HepG2 (cell line): ENCODE data around the gene KSR1. TPM values are rescaled to one million over a fixed set of nuclear protein-coding genes. Genes with fewer than 3 reads are reported as not detected.

Experiments
- GFI1 ChIP-seq: sonication (generic); formaldehyde crosslinking; IDR thresholded peaks from 2 replicates; pipeline ENCODE4 v1.5.0; 2020; ENCODE audit warnings: missing genetic modification reagents, mild to moderate bottlenecking, borderline replicate concordance
- POLR2AphosphoS5 ChIP-seq: IDR thresholded peaks from 2 replicates; pipeline ENCODE4 v1.6.1; 2012; ENCODE audit warnings: low read depth, low read length
- PRMT3 ChIP-seq: sonication (generic); formaldehyde crosslinking; IDR thresholded peaks from 2 replicates; pipeline ENCODE4 v1.8.1; 2022; ENCODE audit warnings: low read depth, mild to moderate bottlenecking, moderate library complexity, missing genetic modification reagents, borderline replicate concordance
- polyA plus RNA-seq, 8 experiments: library from polyadenylated mRNA; depleted of rRNA in 3 of 8; stranded (reverse) in 7 of 8; unstranded in 1 of 8; fragments of >200 nt; fragmentation: Illumina TruSeq in 4 of 8; extraction: Trizol in 4 of 8; gene quantifications; 2 replicates each; pipeline versions ENCODE4 v1.2.1 to v1.2.3, GENCODE V29; 2011 to 2016; ENCODE audit warnings: low read depth in 4 of 8, missing spikeins in 1 of 8, mixed read lengths in 1 of 8; ENCODE audit not compliant: insufficient read depth in 1 of 8
- total RNA-seq, 5 experiments: library from RNA; depleted of rRNA; stranded (reverse); fragments of >200 nt; fragmentation: Illumina TruSeq; extraction: Trizol; gene quantifications; 2 replicates each; pipeline ENCODE4 v1.2.3, GENCODE V29; 2016; ENCODE audit warnings: low read depth in 1 of 5
- TF ChIP-seq, protein P1 (sequence below): sonication (generic); formaldehyde crosslinking; IDR thresholded peaks from 2 replicates; pipeline ENCODE4 v1.5.1; 2020; ENCODE audit warnings: mild to moderate bottlenecking, missing genetic modification reagents
- TF ChIP-seq, protein P2 (sequence below), 2 experiments: sonication (generic) in 1 of 2; formaldehyde crosslinking in 1 of 2; IDR thresholded peaks; 2 replicates each; pipeline versions ENCODE4 v1.4.0 to v1.6.1; 2016 to 2020; ENCODE audit warnings: borderline replicate concordance in 1 of 2, low read depth in 1 of 2, mild to moderate bottlenecking in 1 of 2, missing genetic modification reagents in 1 of 2

The KSR1 gene
- total and polyA plus RNA-seq, 2 of the 13 experiments (the other 11 are each of a cell fraction or from before 2014, with no cell fraction given) = 10.1 to 16.6 TPM

DNA sequence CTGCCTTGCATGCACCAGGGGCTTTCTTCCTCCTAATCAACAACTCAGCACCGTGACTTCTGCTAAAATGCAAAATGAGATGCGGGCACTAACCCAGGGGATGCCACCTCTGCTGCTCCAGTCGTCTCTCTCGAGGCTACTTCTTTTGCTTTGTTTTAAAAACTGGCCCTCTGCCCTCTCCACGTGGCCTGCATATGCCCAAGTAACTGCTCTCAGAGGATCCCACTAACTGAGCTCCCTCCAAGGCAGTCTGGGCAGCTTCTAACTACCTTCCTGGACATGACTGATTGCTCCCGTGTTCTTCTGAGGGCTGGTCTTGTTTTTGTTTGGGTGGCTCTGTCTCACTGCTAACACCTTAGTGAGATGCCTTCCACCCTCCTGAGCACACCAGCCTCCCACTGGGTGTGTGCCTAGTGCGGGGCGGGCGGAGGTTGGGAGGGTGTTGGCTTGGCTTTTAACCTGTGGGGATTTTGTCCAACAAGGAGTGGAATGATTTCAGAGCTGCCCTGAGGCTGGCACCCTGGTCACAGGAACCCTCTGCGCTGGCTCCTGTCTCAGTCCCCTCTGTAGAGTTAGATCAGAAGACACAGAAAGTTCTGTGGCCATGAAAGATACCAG, 165.8 kb downstream of the KSR1 start (continued):
- TF ChIP-seq PRMT3 (CRISPR knock-in tag) (no peak), POLR2AphosphoS5 (no peak), GFI1 (CRISPR knock-in tag) (no peak)
- TF ChIP-seq, protein P1, sequence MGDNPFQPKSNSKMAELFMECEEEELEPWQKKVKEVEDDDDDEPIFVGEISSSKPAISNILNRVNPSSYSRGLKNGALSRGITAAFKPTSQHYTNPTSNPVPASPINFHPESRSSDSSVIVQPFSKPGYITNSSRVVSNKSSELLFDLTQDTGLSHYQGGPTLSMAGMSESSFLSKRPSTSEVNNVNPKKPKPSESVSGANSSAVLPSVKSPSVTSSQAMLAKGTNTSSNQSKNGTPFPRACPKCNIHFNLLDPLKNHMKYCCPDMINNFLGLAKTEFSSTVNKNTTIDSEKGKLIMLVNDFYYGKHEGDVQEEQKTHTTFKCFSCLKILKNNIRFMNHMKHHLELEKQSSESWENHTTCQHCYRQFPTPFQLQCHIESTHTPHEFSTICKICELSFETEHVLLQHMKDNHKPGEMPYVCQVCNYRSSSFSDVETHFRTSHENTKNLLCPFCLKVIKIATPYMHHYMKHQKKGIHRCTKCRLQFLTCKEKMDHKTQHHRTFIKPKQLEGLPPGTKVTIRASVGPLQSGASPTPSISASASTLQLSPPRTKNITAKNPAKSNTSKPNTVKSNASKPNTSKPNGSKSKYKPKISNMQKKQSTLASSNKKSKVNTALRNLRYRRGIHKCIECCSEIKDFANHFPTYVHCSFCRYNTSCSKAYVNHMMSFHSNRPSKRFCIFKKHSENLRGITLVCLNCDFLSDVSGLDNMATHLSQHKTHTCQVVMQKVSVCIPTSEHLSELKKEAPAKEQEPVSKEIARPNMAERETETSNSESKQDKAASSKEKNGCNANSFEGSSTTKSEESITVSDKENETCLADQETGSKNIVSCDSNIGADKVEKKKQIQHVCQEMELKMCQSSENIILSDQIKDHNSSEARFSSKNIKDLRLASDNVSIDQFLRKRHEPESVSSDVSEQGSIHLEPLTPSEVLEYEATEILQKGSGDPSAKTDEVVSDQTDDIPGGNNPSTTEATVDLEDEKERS (CRISPR knock-in tag) = no peak
- TF ChIP-seq, protein P2, sequence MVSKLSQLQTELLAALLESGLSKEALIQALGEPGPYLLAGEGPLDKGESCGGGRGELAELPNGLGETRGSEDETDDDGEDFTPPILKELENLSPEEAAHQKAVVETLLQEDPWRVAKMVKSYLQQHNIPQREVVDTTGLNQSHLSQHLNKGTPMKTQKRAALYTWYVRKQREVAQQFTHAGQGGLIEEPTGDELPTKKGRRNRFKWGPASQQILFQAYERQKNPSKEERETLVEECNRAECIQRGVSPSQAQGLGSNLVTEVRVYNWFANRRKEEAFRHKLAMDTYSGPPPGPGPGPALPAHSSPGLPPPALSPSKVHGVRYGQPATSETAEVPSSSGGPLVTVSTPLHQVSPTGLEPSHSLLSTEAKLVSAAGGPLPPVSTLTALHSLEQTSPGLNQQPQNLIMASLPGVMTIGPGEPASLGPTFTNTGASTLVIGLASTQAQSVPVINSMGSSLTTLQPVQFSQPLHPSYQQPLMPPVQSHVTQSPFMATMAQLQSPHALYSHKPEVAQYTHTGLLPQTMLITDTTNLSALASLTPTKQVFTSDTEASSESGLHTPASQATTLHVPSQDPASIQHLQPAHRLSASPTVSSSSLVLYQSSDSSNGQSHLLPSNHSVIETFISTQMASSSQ (IDR thresholded peaks at IDR 0.05; ENCODE audit: low read depth) = no peak
- TF ChIP-seq, protein P2 (CRISPR knock-in tag; IDR thresholded peaks at IDR 0.05; ENCODE audit: borderline replicate concordance) = no peak
